Smooth muscle cell (in vitro differentiated cells): Measurements from ENCODE around the gene AKT2. TPM values are rescaled to one million over a fixed set of nuclear protein-coding genes. Genes with fewer than 3 reads are reported as not detected.

ENCODE experiments used
- DNase-seq: peaks from one replicate; lab custom pipeline; 2025; ENCODE audit not compliant: unreplicated experiment; lab: John Stamatoyannopoulos, UW
- H2AFZ ChIP-seq: fragments of 200-600 bp; sonication (generic); 2 replicates; pipeline ENCODE4 v1.6.0; 2016; ENCODE audit warnings: antibody characterized with exemption, low read depth, mild to moderate bottlenecking
- H3F3A ChIP-seq: fragments of 200-600 bp; sonication (generic); 2 replicates; pipeline ENCODE4 v1.6.0; 2017; ENCODE audit warnings: antibody characterized with exemption, low read depth
- H3K27ac ChIP-seq: fragments of 200-600 bp; sonication (generic); 2 replicates; pipeline ENCODE4 v1.5.1; 2016; ENCODE audit warnings: low read depth, mild to moderate bottlenecking
- H3K27me3 ChIP-seq: fragments of 200-600 bp; sonication (generic); 2 replicates; pipeline ENCODE4 v1.6.1; 2016; ENCODE audit warnings: low read depth, mild to moderate bottlenecking
- H3K36me3 ChIP-seq: fragments of 200-600 bp; sonication (generic); 2 replicates; pipeline ENCODE4 v1.5.1; 2016; ENCODE audit warnings: low read depth
- H3K4me1 ChIP-seq: fragments of 200-600 bp; sonication (generic); 2 replicates; pipeline ENCODE4 v1.5.1; 2016; ENCODE audit warnings: low read depth
- H3K4me2 ChIP-seq: fragments of 200-600 bp; sonication (generic); 2 replicates; pipeline ENCODE4 v1.6.0; 2016; ENCODE audit warnings: mild to moderate bottlenecking
- H3K4me3 ChIP-seq: fragments of 200-600 bp; sonication (generic); 2 replicates; pipeline ENCODE4 v1.5.1; 2016; ENCODE audit warnings: mild to moderate bottlenecking
- H3K79me2 ChIP-seq: fragments of 200-600 bp; sonication (generic); 2 replicates; pipeline ENCODE4 v1.6.0; 2016; ENCODE audit warnings: low read depth, mild to moderate bottlenecking
- H3K9ac ChIP-seq: fragments of 200-600 bp; sonication (generic); 2 replicates; pipeline ENCODE4 v1.6.0; 2016; ENCODE audit warnings: low read depth
- H3K9me3 ChIP-seq: fragments of 200-600 bp; sonication (generic); replicated peaks from 2 replicates; pipeline ENCODE4 v1.5.1; 2016; ENCODE audit warnings: low read depth
- H4K20me1 ChIP-seq: fragments of 200-600 bp; sonication (generic); 2 replicates; pipeline ENCODE4 v1.6.0; 2016; ENCODE audit warnings: low read depth
- WGBS: methylation state at CpG from one replicate; pipeline ENCODE4 v1.1.7; 2016; ENCODE audit warnings: low lambda C conversion rate; 5-methylcytosine and 5-hydroxymethylcytosine counted together
- polyA plus RNA-seq: library from polyadenylated mRNA; unstranded; fragments of >200 nt; fragmentation: Nextera tagmentation; extraction: Ambion mirVana; gene quantifications from 2 replicates; pipeline ENCODE4 v1.2.1, GENCODE V29; 2016
- total RNA-seq: library from RNA; depleted of rRNA; stranded (reverse); fragments of >200 nt; gene quantifications from 2 replicates; pipeline ENCODE4 v1.2.3, GENCODE V29; 2014
- TF ChIP-seq, protein P1 (sequence below): fragments of 200-600 bp; sonication (generic); IDR thresholded peaks from 2 replicates; pipeline ENCODE4 v1.5.1; 2017; ENCODE audit warnings: borderline replicate concordance, mild to moderate bottlenecking, antibody characterized with exemption; ENCODE audit not compliant: insufficient read depth, poor library complexity, severe bottlenecking

AKT2 gene
- total and polyA plus RNA-seq, 2 experiments from 2014 or later = 26.6 to 62.6 TPM

DNA sequence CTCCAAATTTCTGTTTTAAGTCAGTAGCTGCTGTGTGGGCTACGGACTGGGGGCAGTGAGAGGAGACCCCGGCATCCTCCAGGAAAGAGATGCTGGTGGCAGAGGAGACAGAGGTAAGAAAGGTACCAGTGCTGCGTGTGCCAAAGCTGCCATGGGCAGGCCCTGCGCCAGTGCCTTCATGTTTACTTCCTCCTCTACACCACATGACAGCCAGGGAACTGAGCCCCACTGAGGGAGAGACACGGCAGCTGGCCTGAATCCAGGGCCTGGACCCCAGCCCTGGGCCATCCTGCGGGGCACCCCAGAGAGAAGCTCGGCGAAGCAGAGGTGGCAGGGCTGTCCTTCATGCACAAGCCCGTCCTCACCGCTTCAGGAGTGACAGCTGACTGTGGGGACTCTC lies 35.9 kb downstream of the AKT2 start:
- Histone ChIP-seq H3K9me3 (no peaks in the 10 kb centered on the region), H3K4me3 (no peak overlapping the region), H3K4me1 (no peaks in the 10 kb centered on the region), H2AFZ (no peak overlapping the region), H3K79me2 (peaks cover 19% of the 10 kb centered on the region), H3K36me3 (no peaks in the 10 kb centered on the region), H3K27me3 (no peaks in the 10 kb centered on the region), H3K27ac (no peak overlapping the region), H4K20me1 (peaks cover 77% of the 10 kb centered on the region), H3K9ac (no peak overlapping the region), H3K4me2 (no peak overlapping the region), H3F3A (no peaks in the 10 kb centered on the region)
- TF ChIP-seq, protein P1, sequence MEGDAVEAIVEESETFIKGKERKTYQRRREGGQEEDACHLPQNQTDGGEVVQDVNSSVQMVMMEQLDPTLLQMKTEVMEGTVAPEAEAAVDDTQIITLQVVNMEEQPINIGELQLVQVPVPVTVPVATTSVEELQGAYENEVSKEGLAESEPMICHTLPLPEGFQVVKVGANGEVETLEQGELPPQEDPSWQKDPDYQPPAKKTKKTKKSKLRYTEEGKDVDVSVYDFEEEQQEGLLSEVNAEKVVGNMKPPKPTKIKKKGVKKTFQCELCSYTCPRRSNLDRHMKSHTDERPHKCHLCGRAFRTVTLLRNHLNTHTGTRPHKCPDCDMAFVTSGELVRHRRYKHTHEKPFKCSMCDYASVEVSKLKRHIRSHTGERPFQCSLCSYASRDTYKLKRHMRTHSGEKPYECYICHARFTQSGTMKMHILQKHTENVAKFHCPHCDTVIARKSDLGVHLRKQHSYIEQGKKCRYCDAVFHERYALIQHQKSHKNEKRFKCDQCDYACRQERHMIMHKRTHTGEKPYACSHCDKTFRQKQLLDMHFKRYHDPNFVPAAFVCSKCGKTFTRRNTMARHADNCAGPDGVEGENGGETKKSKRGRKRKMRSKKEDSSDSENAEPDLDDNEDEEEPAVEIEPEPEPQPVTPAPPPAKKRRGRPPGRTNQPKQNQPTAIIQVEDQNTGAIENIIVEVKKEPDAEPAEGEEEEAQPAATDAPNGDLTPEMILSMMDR = no peak
- no peak for DNase-seq
- WGBS = 97% methylated on average over 10 of the region's 10 CpGs

DNA sequence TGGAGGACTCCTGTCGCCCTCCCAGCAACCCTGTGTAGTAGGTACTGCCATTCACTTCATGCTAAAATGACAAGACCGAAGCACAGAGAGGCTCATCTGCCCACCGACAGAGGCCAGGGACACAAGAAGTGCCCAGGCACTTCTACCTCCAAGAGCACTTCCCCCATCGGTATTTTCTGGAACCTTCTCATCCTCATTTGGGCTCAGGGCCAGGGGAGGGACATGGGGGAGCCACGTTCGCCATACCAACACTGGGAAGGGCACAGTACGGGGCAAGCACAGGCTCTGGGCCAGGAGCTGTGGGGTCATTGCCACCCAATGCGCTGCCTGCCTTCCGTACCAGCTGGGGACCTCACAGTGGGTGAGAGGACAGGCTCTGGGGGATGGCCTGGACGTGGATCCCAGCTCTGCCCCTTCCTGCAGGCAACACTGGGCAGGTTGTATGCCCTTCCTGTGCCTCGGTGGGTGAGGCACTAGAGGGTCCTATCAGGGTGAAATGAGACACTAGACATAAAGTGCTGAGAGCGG lies 37.3 kb downstream of the AKT2 start:
- Histone ChIP-seq H4K20me1 (peaks cover 83% of the 10 kb centered on the region), H3K27ac (no peak overlapping the region), H3K4me3 (no peak overlapping the region), H3K27me3 (no peaks in the 10 kb centered on the region), H3K79me2 (peaks cover 13% of the 10 kb centered on the region), H3K36me3 (no peaks in the 10 kb centered on the region), H3K9ac (no peak overlapping the region), H3F3A (no peaks in the 10 kb centered on the region), H3K4me1 (no peaks in the 10 kb centered on the region), H3K4me2 (no peak overlapping the region), H3K9me3 (no peaks in the 10 kb centered on the region), H2AFZ (no peak overlapping the region)
- TF ChIP-seq, protein P1 = no peak
- no peak for DNase-seq
- WGBS = 96% methylated on average over 12 of the region's 12 CpGs

DNA sequence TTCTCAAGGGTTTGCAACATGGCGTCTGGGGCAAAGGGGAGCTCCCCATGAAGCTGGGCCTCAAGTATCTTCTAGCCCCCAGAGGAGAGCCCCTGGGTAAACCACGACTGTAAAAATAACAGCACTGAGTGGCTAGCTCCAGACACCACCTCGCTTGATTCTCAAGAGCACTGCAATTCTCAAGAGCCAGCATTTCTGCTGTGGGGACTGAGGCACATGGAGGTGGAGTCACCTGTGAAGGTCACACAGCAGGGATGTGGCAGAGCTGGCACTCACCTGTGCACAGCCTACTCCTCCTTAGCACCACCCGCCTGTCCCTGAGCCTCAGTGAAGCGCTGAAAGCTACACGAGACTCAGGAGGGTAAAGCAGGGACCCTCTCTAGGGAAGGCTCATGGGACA lies 38.0 kb downstream of the AKT2 start:
- WGBS = 95% methylated on average over 6 of the region's 6 CpGs

More for the DNA sequence above, 38.0 kb downstream of the AKT2 start:
- no peaks in the 10 kb centered on the region for H3F3A ChIP-seq
- H3K79me2 ChIP-seq = peaks cover 13% of the 10 kb centered on the region
- no peaks in the 10 kb centered on the region for H3K4me1 ChIP-seq
- no peak overlapping the region for H2AFZ ChIP-seq
- H3K27ac ChIP-seq = no peak overlapping the region
- no peak overlapping the region for H3K4me2 ChIP-seq
- H3K9me3 ChIP-seq = no peaks in the 10 kb centered on the region
- TF ChIP-seq, protein P1 = no peak
- no peak for DNase-seq
- H3K9ac ChIP-seq = no peak overlapping the region
- no peak overlapping the region for H3K4me3 ChIP-seq
- no peaks in the 10 kb centered on the region for H3K27me3 ChIP-seq
- H3K36me3 ChIP-seq = no peaks in the 10 kb centered on the region
- H4K20me1 ChIP-seq = peaks cover 77% of the 10 kb centered on the region
